SK-N-SH (cell line): ENCODE measurements around the gene VMP1. TPM values are rescaled to one million over a fixed set of nuclear protein-coding genes. Genes with fewer than 3 reads are reported as not detected.

ENCODE experiments used
- CTCF ChIA-PET: fragments of 300-600, 350-600 bp; formaldehyde crosslinking; extraction: SDS; loops from one replicate; lab custom pipeline; 2021; lab: Yijun Ruan, JAX
- POLR2A ChIA-PET: fragments of 350-600 bp; sonication (Branson Sonifier 250); formaldehyde crosslinking; extraction: SDS; loops from one replicate; lab custom pipeline; 2020; ENCODE audit warnings: antibody characterized with exemption, inconsistent platforms; lab: Yijun Ruan, JAX
- DNase-seq: peaks from one replicate; pipeline ENCODE4 v3.0.0; 2012
- H2AFZ ChIP-seq: fragments of 200-600 bp; sonication (generic); 2 replicates; pipeline ENCODE4 v1.8.1; 2016; ENCODE audit warnings: antibody characterized with exemption, mild to moderate bottlenecking, low read depth
- H3F3A ChIP-seq: fragments of 200-600 bp; sonication (generic); replicated peaks from 2 replicates; pipeline ENCODE3; 2016; ENCODE audit warnings: antibody characterized with exemption, mild to moderate bottlenecking; ENCODE audit not compliant: insufficient read depth
- H3K27ac ChIP-seq, 2 experiments: fragments of 200-500 bp in 1 of 2; fragments of 200-600 bp in 1 of 2; sonication (Bioruptor generic) in 1 of 2; sonication (generic), shearing (Covaris generic) in 1 of 2; 2 replicates each; pipeline versions ENCODE4 v1.5.1 to v1.6.1; 2014 to 2016; ENCODE audit warnings: low read depth in 2 of 2, inconsistent platforms in 1 of 2, low read length in 1 of 2, mild to moderate bottlenecking in 1 of 2, mixed read lengths in 1 of 2
- H3K27me3 ChIP-seq: fragments of 200-600 bp; sonication (generic), shearing (Covaris generic); 2 replicates; pipeline ENCODE4 v1.6.1; 2016; ENCODE audit warnings: mixed run types; ENCODE audit not compliant: insufficient read depth
- H3K36me3 ChIP-seq, 2 experiments: fragments of 200-500 bp in 1 of 2; fragments of 200-600 bp in 1 of 2; sonication (Bioruptor generic) in 1 of 2; sonication (generic) in 1 of 2; replicated peaks in 1 of 2; 2 replicates each; pipeline versions ENCODE3 to v1.5.1; 2014 to 2016; ENCODE audit warnings: low read length in 1 of 2, mild to moderate bottlenecking in 1 of 2; ENCODE audit not compliant: insufficient read depth in 2 of 2, control insufficient read depth in 1 of 2
- H3K4me1 ChIP-seq, 2 experiments: fragments of 200-500 bp in 1 of 2; fragments of 200-600 bp in 1 of 2; sonication (Bioruptor generic) in 1 of 2; sonication (generic), shearing (Covaris generic) in 1 of 2; 2 replicates each; pipeline versions ENCODE4 v1.5.1 to v1.6.1; 2014 to 2016; ENCODE audit warnings: low read depth in 1 of 2, low read length in 1 of 2, mixed run types in 1 of 2; ENCODE audit not compliant: insufficient read depth in 2 of 2, control insufficient read depth in 1 of 2
- H3K4me2 ChIP-seq: fragments of 200-600 bp; sonication (generic), shearing (Covaris generic); 2 replicates; pipeline ENCODE4 v1.6.1; 2017; ENCODE audit warnings: mixed run types
- H3K4me3 ChIP-seq, 2 experiments: fragments of 200-500 bp in 1 of 2; fragments of 200-600 bp in 1 of 2; sonication (Bioruptor generic) in 1 of 2; sonication (generic), shearing (Covaris generic) in 1 of 2; 2 replicates each; pipeline versions ENCODE4 v1.5.1 to v1.8.1; 2014 to 2016; ENCODE audit warnings: low read depth in 2 of 2, inconsistent platforms in 1 of 2, low read length in 1 of 2, mild to moderate bottlenecking in 1 of 2, mixed read lengths in 1 of 2, moderate library complexity in 1 of 2
- H3K79me2 ChIP-seq: fragments of 200-600 bp; sonication (generic); 2 replicates; pipeline ENCODE4 v1.8.1; 2017; ENCODE audit warnings: mild to moderate bottlenecking; ENCODE audit not compliant: insufficient read depth
- H3K9ac ChIP-seq: fragments of 200-600 bp; sonication (generic); 2 replicates; pipeline ENCODE4 v1.6.1; 2017; ENCODE audit warnings: mixed run types
- H3K9me2 ChIP-seq: fragments of 200-600 bp; sonication (generic); 2 replicates; pipeline ENCODE4 v1.6.1; 2017; ENCODE audit warnings: mixed run types
- H3K9me3 ChIP-seq: fragments of 200-600 bp; sonication (generic); 2 replicates; pipeline ENCODE4 v1.6.1; 2017; ENCODE audit warnings: mixed run types, mild to moderate bottlenecking, moderate library complexity
- H4K20me1 ChIP-seq: fragments of 200-600 bp; sonication (generic); 2 replicates; pipeline ENCODE4 v1.6.1; 2017; ENCODE audit warnings: mild to moderate bottlenecking, mixed run types; ENCODE audit not compliant: insufficient read depth
- CHD2 ChIP-seq: fragments of 150-350 bp; IDR thresholded peaks from 2 replicates; pipeline ENCODE4 v1.6.1; 2018; ENCODE audit warnings: low read length; ENCODE audit not compliant: partially characterized antibody
- CTCF ChIP-seq: fragments of 200-600 bp; sonication (generic); IDR thresholded peaks from 2 replicates; pipeline ENCODE4 v1.6.1; 2017; ENCODE audit warnings: antibody characterized with exemption, mild to moderate bottlenecking, moderate library complexity
- EP300 ChIP-seq, 2 experiments: IDR thresholded peaks; 2 replicates each; pipeline versions ENCODE4 v1.4.0 to v1.6.1; 2012; ENCODE audit warnings: borderline replicate concordance in 1 of 2, low read depth in 1 of 2, low read length in 1 of 2
- EZH2phosphoT487 ChIP-seq: fragments of 200-600 bp; sonication (generic); IDR thresholded peaks from 2 replicates; pipeline ENCODE4 v1.6.1; 2017; ENCODE audit warnings: low read depth, mixed run types, mild to moderate bottlenecking, antibody characterized with exemption, moderate library complexity, borderline replicate concordance
- FOSL2 ChIP-seq: IDR thresholded peaks from 2 replicates; pipeline ENCODE4 v1.4.0; 2012; ENCODE audit warnings: low read depth, mild to moderate bottlenecking, moderate library complexity, borderline replicate concordance
- FOXM1 ChIP-seq: IDR thresholded peaks from 2 replicates; pipeline ENCODE4 v1.4.0; 2012; ENCODE audit warnings: low read depth, mild to moderate bottlenecking
- GABPA ChIP-seq: IDR thresholded peaks from 2 replicates; pipeline ENCODE4 v1.4.0; 2012; ENCODE audit warnings: low read depth, mild to moderate bottlenecking
- IRF3 ChIP-seq: fragments of 150-350 bp; IDR thresholded peaks from 2 replicates; pipeline ENCODE4 v1.6.1; 2016; ENCODE audit warnings: mild to moderate bottlenecking, low read depth, low read length
- JUND ChIP-seq: IDR thresholded peaks from 2 replicates; pipeline ENCODE4 v1.4.0; 2012
- MAX ChIP-seq: IDR thresholded peaks from 2 replicates; pipeline ENCODE4 v1.4.0; 2012; ENCODE audit warnings: low read depth
- MXI1 ChIP-seq: IDR thresholded peaks from 2 replicates; pipeline ENCODE4 v1.6.1; 2012; ENCODE audit warnings: mild to moderate bottlenecking, low read depth, low read length, improper control_type of control experiment
- NFIC ChIP-seq: IDR thresholded peaks from 2 replicates; pipeline ENCODE4 v1.4.0; 2012; ENCODE audit warnings: borderline replicate concordance
- PBX3 ChIP-seq: IDR thresholded peaks from 2 replicates; pipeline ENCODE4; 2012
- RCOR1 ChIP-seq: fragments of 150-350 bp; IDR thresholded peaks from 2 replicates; pipeline ENCODE4 v1.6.1; 2017; ENCODE audit warnings: antibody characterized with exemption, low read length
- RFX5 ChIP-seq: IDR thresholded peaks from 2 replicates; pipeline ENCODE4 v1.6.1; 2012; ENCODE audit warnings: mild to moderate bottlenecking, improper control_type of control experiment, low read length
- SIN3A ChIP-seq: IDR thresholded peaks from 2 replicates; pipeline ENCODE4 v1.6.1; 2012; ENCODE audit warnings: low read depth, mild to moderate bottlenecking, low read length, moderate library complexity, borderline replicate concordance
- SMC3 ChIP-seq: IDR thresholded peaks from 2 replicates; pipeline ENCODE4 v1.6.1; 2012; ENCODE audit warnings: low read depth, low read length, improper control_type of control experiment
- TAF1 ChIP-seq: IDR thresholded peaks from 2 replicates; pipeline ENCODE4 v1.6.1; 2012; ENCODE audit warnings: low read depth, mild to moderate bottlenecking, low read length, moderate library complexity, borderline replicate concordance
- TCF12 ChIP-seq: IDR thresholded peaks from 2 replicates; pipeline ENCODE4 v1.4.0; 2012
- USF1 ChIP-seq: IDR thresholded peaks from 2 replicates; pipeline ENCODE4 v1.4.0; 2012; ENCODE audit warnings: low read depth, borderline replicate concordance
- YY1 ChIP-seq: IDR thresholded peaks from 2 replicates; pipeline ENCODE4 v1.4.0; 2012; ENCODE audit warnings: low read depth, mild to moderate bottlenecking
- WGBS: methylation state at CpG from one replicate; pipeline ENCODE4 v1.1.6; 2017; ENCODE audit warnings: low lambda C conversion rate; 5-methylcytosine and 5-hydroxymethylcytosine counted together
- polyA plus RNA-seq, 3 experiments: library from polyadenylated mRNA; depleted of rRNA; stranded (reverse); fragments of >200 nt; gene quantifications; 2 replicates each; pipeline ENCODE4 v1.2.3, GENCODE V29; 2012

The VMP1 gene
- polyA plus RNA-seq, 1 of the 3 experiments (the other 2 are of a cell fraction): 169 TPM

GRCh38 chr17:59762049-59762823 lies 54.8 kb downstream of the VMP1 start:
- H3K4me3 ChIP-seq: no peak overlapping the region; a peak in 1 of 4 replicates
- ChIA-PET POLR2A (interaction anchor here (0.6 to 0.8 kb wide), 2 partner anchors 11 to 28 kb away, joined by 4 to 5 read pairs; no protein-coding TSS in a partner anchor), CTCF (interaction anchor here (1.0 to 2.3 kb wide), 6 partner anchors 8 to 97 kb away, joined by 3 to 16 read pairs (median 5); no protein-coding TSS in a partner anchor)
- peaks cover 5 to 51% of the 10 kb centered on the region in 2 experiments for H3K36me3 ChIP-seq
- no peak for DNase-seq
- no peak for TF ChIP-seq CTCF
- no peak for TF ChIP-seq USF1
- TF ChIP-seq EP300 (IDR thresholded peaks at IDR 0.05; ENCODE audit: borderline replicate concordance in 1 of 2, low read depth in 1 of 2, low read length in 1 of 2): peak in 1 of 2 experiments; percentile 86; a peak in 3 of 4 replicates
- peak; percentile 65 for TF ChIP-seq JUND
- peak; percentile 89 for TF ChIP-seq TCF12
- TF ChIP-seq SMC3: no peak
- no peak for TF ChIP-seq TAF1
- TF ChIP-seq MAX: no peak
- no peak for TF ChIP-seq GABPA
- TF ChIP-seq SIN3A: no peak
- TF ChIP-seq EZH2phosphoT487: no peak
- no peak for TF ChIP-seq RCOR1
- no peak for TF ChIP-seq YY1
- TF ChIP-seq IRF3: no peak
- peak; percentile 79; the same call in 1 of the 2 replicates for TF ChIP-seq FOSL2
- TF ChIP-seq RFX5: no peak
- TF ChIP-seq FOXM1: 0 out of 2 replicates have a peak, but pooled peaks have one; percentile 62
- 0 out of 2 replicates have a peak, but pooled peaks have one; percentile 49 for TF ChIP-seq NFIC
- TF ChIP-seq MXI1: no peak
- TF ChIP-seq CHD2: no peak
- TF ChIP-seq PBX3: peak; percentile 80
- H3K27me3 ChIP-seq: no peaks in the 10 kb centered on the region
- no peaks in the 10 kb centered on the region for H3K9me3 ChIP-seq
- no peak overlapping the region for H2AFZ ChIP-seq
- peak overlapping the region; percentile 35 for H3K4me2 ChIP-seq
- peak overlapping the region; percentile 85 to 100; a peak in 3 of 4 replicates for H3K27ac ChIP-seq
- peaks cover 71% of the 10 kb centered on the region for H3F3A ChIP-seq
- H3K9ac ChIP-seq: peak overlapping the region; percentile 87
- peaks cover 0 to 32% of the 10 kb centered on the region in 2 experiments; a peak in 3 of 4 replicates for H3K4me1 ChIP-seq
- no peaks in the 10 kb centered on the region for H3K9me2 ChIP-seq
- 51% methylated on average over 4 of the region's 4 CpGs for WGBS
- H4K20me1 ChIP-seq: no peaks in the 10 kb centered on the region
- peaks cover 69% of the 10 kb centered on the region for H3K79me2 ChIP-seq
